HG03039 (cell line): ENCODE results near the gene AMOT.

ENCODE experiments used
- ATAC-seq: cut with Tn5 transposase; IDR thresholded peaks from one replicate; pipeline ENCODE4 v1.9.1; 2021; ENCODE audit warnings: mild to moderate bottlenecking, moderate library complexity; ENCODE audit not compliant: unreplicated experiment

Gene AMOT

DNA sequence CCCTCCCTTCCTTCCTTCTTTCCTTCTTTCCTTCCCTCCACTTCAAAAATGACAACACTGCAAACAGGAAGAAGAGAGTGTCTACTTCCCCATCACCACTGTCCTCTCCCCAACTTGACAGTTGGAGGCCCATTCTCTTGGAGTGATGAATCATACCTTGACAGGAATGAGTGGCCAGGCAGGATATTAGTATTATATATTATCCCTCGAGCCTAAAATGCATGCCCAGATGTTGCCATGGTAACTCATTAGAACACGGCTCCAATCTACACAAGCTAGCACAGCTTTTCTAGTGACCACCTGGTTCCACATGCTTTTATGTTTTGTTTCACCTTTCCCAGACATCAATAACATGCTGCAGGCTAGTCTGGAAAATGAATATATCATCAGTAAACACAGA lies 89.6 kb downstream of the AMOT start:
- no peak for ATAC-seq

DNA sequence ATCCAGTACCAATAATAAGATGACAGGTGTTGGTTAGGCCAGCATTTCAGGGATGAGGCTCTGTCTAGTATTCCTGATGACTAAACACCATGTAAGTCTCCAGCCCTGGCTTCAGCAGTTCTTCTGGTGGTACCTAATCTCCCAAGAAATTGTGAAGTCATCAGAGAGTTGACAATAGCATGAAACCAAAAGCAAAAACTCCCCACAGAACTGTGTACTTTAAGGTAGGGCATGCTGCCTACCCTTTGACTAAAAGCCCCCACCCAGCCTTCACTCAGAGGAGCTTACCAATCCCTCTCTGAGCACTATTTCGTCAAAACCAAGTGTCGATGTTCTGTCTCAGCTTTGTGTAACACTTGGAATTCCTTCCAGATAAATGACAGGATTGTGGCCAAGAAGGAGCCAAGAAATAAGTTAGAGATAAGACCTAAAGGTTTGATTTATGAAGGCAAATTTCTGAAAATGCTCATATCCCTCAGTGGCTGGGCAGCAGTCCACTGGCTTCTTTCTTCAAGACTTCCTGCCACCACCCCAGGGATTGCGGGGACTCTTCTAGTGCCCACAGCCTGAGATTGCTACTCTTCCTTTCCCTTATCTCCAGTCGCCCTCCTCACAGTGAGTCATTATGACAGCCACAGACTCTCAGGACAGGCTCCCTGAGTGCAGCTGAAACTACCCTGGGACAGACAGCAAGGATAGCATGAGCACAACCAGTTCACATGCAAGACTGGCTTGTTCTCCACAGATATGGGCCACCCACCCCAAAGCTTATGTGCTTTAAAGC lies 93.6 kb downstream of the AMOT start:
- ATAC-seq, result no peak

DNA sequence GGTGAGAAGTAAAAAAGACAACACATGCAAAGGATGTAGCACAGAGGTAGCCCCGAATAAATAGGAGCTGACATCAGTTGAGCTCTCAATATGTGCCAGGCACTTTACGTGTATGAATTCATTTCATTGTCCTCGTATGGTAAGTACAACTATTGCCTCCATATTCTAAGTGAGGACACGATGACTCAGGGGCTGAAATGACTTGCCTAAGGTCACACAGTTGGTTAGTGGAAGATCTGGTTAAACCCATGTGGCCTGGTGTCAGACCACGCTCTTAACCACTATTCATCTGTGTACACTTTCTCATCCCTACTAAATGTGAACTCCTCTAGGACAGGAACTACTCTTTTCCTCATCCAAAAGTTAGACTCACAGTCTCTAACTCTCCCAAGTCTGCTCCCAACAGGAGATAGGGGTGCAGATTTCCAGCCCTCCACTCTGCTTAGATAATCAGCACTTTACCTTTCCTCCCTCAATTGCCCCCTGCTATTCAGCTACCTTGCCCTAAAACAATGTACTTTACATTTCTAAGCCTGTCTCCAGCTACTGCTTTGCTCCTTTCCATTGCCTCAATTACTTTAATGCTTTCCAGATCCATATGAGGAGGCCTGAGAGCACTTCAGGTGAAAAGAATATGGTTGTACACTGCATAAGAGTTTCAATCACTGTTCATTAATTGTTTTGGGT lies 102.1 kb downstream of the AMOT start:
- ATAC-seq, result peak; percentile 74

DNA sequence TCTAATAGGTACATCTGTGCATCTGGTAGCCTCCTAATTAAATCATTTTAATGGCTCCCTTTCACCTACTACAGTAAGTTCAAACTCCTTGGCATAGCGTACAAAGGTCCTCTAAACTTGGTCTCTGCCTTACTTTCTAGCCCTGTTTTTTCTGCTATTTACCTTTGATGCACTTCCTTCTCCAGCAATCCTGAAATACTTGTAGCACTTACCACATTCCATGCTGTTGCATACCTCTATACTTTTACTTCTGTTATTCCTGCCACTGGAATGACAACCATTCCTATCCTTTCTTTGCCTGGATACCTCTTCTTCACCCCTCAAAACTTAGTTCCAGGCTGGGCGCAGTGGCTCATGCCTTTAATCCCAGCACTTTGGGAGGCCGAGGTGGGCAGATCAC lies 104.3 kb downstream of the AMOT start:
- no peak for ATAC-seq

DNA sequence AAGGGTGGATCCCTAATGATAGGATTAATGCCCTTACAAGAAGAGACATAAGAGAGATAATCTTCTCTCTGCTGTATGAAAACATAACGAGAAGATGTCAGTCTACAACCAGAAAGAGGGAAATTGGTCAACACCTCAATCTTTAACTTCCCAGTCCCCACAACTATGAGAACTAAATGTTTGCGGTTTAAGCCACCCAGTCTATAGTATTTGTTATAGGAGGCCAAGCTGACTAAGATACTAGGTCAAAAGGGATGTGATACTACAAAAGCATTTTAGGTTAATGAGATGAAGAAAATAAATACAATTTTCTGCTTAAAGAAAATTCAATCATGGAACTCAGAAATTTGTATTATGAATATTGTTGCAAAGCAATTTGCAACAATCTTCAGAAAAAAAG lies 105.5 kb downstream of the AMOT start:
- no peak for ATAC-seq

DNA sequence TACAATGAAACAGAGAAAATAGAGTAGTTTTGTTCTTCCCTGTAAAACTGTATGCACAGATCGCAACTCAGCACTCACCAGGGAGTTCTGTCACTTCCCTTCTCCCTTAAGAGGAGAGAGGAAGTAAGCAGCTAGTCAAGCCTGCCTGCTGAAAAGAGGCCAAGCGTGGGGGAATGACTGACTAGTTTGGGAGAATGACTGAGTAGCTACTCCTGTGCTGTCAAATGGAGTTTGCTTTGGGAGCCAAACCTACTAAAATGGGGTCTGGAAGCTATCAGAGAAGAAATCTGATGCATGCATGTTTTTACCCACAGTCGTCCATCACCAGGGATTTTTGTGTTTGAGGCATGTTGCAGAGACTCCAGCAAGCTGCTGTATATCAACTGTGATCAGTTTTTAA lies 106.3 kb downstream of the AMOT start:
- no peak for ATAC-seq

DNA sequence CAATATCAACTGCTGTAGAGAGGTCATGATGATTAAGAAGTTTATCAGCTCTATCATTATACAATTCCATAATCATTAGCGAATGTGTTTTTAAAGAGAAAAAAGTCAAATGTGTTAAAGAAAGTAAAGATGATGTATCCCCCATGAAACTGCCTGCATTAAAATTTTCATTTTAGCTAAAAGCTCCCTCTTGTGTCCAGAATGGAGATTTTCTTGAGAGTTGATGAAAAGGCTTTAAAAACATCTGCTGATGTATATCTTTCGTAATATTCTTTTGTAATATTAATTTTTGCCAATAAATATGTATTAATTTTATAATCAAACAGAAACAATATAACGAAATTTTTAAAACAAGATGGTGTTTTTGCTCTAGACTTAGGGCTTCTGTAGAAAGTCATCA lies 108.8 kb downstream of the AMOT start:
- no peak for ATAC-seq
